ENCODE data around the gene PFN2.

DNA sequence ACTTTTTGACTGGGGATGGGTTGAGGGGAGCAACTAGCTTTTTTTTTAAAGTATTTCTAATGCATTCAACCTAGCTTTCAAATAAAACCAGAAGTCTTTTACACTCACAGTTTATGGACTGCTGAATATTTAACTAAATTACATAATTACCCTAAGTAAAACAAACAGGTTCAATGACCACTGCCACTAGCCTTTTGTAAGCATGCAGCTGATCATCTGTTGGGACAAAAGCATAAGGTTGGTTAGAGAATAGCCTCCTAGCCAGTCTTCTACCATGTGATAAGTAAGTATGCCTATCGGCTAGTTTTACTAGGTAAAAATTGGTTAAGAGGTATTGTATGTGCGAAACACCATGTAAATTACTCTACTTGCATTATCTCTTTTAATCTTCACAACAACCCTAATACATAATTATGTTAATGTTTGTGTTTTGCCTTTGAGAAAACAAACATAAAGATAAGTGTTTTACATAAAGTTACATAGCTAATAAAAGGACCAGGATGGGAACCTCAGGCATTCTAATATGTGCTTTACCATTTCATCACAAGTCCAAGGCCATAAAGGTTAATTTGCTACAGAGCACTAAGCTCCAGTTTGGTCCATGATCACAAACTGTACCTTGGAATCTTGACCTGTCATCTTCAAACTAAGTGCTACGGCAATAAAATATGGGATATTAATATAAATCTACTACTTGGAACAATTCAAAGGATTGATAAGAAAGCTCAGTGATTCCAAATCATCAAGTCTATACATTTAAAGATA is 13.2 kb downstream of the PFN2 start:
- TF ChIP-seq, protein P1, sequence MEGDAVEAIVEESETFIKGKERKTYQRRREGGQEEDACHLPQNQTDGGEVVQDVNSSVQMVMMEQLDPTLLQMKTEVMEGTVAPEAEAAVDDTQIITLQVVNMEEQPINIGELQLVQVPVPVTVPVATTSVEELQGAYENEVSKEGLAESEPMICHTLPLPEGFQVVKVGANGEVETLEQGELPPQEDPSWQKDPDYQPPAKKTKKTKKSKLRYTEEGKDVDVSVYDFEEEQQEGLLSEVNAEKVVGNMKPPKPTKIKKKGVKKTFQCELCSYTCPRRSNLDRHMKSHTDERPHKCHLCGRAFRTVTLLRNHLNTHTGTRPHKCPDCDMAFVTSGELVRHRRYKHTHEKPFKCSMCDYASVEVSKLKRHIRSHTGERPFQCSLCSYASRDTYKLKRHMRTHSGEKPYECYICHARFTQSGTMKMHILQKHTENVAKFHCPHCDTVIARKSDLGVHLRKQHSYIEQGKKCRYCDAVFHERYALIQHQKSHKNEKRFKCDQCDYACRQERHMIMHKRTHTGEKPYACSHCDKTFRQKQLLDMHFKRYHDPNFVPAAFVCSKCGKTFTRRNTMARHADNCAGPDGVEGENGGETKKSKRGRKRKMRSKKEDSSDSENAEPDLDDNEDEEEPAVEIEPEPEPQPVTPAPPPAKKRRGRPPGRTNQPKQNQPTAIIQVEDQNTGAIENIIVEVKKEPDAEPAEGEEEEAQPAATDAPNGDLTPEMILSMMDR (IDR thresholded peaks at IDR 0.05), result no peak
- TF ChIP-seq EZH2 (IDR thresholded peaks at IDR 0.05; ENCODE audit: borderline replicate concordance, insufficient read depth, low read depth, low read length, poor library complexity, severe bottlenecking), result no peak

Data from B cell (primary cell).